ENCODE measurements around the gene PPP1R8. TPM values are rescaled to one million over a fixed set of nuclear protein-coding genes. Genes with fewer than 3 reads are reported as not detected.
"Not testable (repeated sequence)": the region's sequence is repeated elsewhere in the genome, so short reads cannot be mapped to it uniquely, and the experiment has no call there.

The PPP1R8 gene
- total and polyA plus RNA-seq, 2 experiments from 2014 or later = 13.2 to 47.1 TPM

GRCh38 chr1:27835501-27835900 is 4.9 kb downstream of the PPP1R8 start:
- peaks cover 7% of the 10 kb centered on the region for H3K4me1 ChIP-seq (ENCODE audit: low read depth)
- no peak overlapping the region for H3K4me3 ChIP-seq
- H3K27ac ChIP-seq = no peak overlapping the region
- DNase-seq (ENCODE audit: low read depth in 1 of 2, low spot score in 1 of 2) = no peak
- no peaks in the 10 kb centered on the region for H3K27me3 ChIP-seq
- no peaks in the 10 kb centered on the region for H3K9me3 ChIP-seq (ENCODE audit: low read depth)
- peaks cover 10% of the 10 kb centered on the region for H3K36me3 ChIP-seq
- no peak for TF ChIP-seq CTCF (IDR thresholded peaks at IDR 0.05; ENCODE audit: low read depth, low read length)

- Histone ChIP-seq H3K27me3 (no peaks in the 10 kb centered on the region), H3K4me3 (no peak overlapping the region), H3K4me1 (ENCODE audit: low read depth) (no peaks in the 10 kb centered on the region), H3K9me3 (ENCODE audit: low read depth) (no peaks in the 10 kb centered on the region), H3K36me3 (peaks cover 50% of the 10 kb centered on the region), H3K27ac (no peak overlapping the region)
- DNase-seq (ENCODE audit: low read depth in 1 of 2, low spot score in 1 of 2) = no peak
- TF ChIP-seq CTCF (IDR thresholded peaks at IDR 0.05; ENCODE audit: low read depth, low read length) = no peak
These were observed 19.4 kb downstream of the PPP1R8 start for GRCh38 chr1:27849951-27850350.

DNA sequence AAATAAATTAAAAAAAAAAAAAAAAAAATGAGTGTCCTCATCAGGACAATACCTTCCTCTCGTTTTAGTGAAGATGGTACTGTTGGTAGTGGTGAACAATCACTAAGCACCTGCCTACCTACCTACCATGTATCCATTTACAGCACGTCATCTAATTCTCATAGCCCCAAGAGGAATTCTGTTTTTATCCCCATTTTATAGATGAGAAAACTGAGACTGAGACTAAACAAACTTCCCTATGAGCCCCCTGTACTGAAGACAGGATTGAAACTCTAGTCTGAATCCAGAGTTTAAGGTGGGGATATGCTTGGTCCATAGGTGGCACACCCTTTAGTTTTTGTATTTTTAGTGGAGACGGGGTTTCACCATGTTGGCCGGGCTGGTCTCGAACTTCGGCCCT is 24.5 kb downstream of the PPP1R8 start:
- Histone ChIP-seq H3K27me3 (no peaks in the 10 kb centered on the region), H3K4me3 (no peak overlapping the region), H3K36me3 (peaks cover 11% of the 10 kb centered on the region), H3K27ac (no peak overlapping the region), H3K4me1 (ENCODE audit: low read depth) (no peaks in the 10 kb centered on the region), H3K9me3 (ENCODE audit: low read depth) (no peaks in the 10 kb centered on the region)
- TF ChIP-seq CTCF (IDR thresholded peaks at IDR 0.05; ENCODE audit: low read depth, low read length) = no peak
- no peak for DNase-seq (ENCODE audit: low read depth in 1 of 2, low spot score in 1 of 2)

DNA sequence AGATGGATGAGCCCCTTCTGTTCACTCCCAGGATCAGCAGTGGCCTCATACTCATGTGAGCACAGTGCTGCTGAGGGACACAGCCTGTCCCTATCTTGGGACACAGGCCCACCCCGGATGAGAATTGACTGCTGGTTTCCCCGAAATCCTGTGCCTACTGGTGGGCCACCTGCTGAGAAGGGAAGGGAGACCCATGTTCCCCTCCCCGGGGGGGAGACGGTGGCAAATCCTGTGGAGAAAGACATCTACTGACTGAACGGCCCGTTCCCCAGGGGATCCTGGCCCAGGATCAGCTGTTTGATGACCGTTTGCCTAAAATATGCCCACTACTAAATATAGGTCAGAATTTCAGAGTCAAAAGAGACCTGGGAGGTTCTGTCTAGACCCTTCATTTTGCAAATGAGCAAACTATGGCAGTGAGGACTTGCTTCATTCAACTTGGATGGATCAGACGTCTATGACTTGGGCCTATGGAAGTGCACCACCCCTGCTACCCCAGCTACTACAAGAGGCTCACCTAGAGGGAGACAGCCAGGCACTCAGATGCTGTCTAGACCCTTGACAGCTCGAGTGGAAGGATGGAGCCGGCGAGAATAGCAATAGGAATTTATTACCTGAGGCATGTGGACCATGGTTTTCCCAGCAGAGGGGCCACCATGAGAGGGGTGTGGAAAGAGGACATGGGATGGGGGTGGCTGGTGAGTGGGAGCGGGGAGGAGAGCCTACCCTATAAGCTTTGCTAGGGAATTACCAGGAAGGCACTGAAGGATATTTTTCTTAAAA is 26.2 kb downstream of the PPP1R8 start:
- Histone ChIP-seq H3K4me1 (ENCODE audit: low read depth) (no peaks in the 10 kb centered on the region), H3K36me3 (peaks cover under 1% of the 10 kb centered on the region), H3K27me3 (no peaks in the 10 kb centered on the region), H3K27ac (no peak overlapping the region), H3K4me3 (no peak overlapping the region), H3K9me3 (ENCODE audit: low read depth) (no peaks in the 10 kb centered on the region)
- no peak for TF ChIP-seq CTCF (IDR thresholded peaks at IDR 0.05; ENCODE audit: low read depth, low read length)
- DNase-seq (ENCODE audit: low read depth in 1 of 2, low spot score in 1 of 2) = no peak

DNA sequence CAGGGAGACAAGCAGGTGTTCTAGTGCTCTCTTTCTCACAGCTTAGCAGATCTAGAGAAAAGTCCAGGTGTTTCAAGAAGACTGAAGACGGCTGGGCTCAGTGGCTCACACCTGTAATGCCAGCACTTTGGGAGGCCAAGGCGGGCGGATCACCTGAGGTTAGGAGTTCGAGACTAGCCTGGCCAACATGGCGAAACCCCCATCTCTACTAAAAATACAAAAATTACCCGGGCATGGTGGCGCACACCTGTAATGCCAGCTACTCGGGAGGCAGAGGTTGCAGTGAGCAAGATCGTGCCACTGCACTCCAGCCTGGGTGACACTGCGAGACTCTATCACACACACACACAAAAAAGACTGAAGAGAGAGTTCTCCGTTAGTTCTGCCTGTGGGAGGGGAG is 27.0 kb downstream of the PPP1R8 start:
- H3K27ac ChIP-seq; DNase-seq (ENCODE audit: low read depth in 1 of 2, low spot score in 1 of 2); H3K27me3 ChIP-seq; H3K9me3 ChIP-seq (ENCODE audit: low read depth); H3K4me1 ChIP-seq (ENCODE audit: low read depth); H3K36me3 ChIP-seq; H3K4me3 ChIP-seq: not testable (repeated sequence)

- no peak overlapping the region for H3K4me3 ChIP-seq
- peak; percentile 81 to 91 for DNase-seq (ENCODE audit: low read depth in 1 of 2, low spot score in 1 of 2)
- TF ChIP-seq CTCF (IDR thresholded peaks at IDR 0.05; ENCODE audit: low read depth, low read length) = peak; percentile 98
- H3K27me3 ChIP-seq = no peaks in the 10 kb centered on the region
- no peaks in the 10 kb centered on the region for H3K36me3 ChIP-seq
- H3K9me3 ChIP-seq (ENCODE audit: low read depth) = no peaks in the 10 kb centered on the region
- no peaks in the 10 kb centered on the region for H3K4me1 ChIP-seq (ENCODE audit: low read depth)
- H3K27ac ChIP-seq = no peak overlapping the region
These were observed 27.7 kb downstream of the PPP1R8 start for GRCh38 chr1:27858072-27858948.

Data from cardiac muscle cell (in vitro differentiated cells and primary cell).